HepG2 (cell line): Measurements from ENCODE around the gene ZBTB22. TPM values are rescaled to one million over a fixed set of nuclear protein-coding genes. Genes with fewer than 3 reads are reported as not detected.

Source experiments
- ATAC-seq: fragments of 200-7000 bp; cut with Tn5 transposase; 3 replicates; pipeline ENCODE4 v1.9.1; 2020; ENCODE audit warnings: mild to moderate bottlenecking, moderate library complexity
- BruUV-seq: library from RNA; stranded (reverse); fragments of 400-500 nt; replicated peaks from 2 replicates; lab custom pipeline; 2021; lab: Mats Ljungman, UMichigan
- CTCF ChIA-PET: fragments of 300-600 bp; formaldehyde crosslinking; extraction: SDS; loops from one replicate; lab custom pipeline; 2021; ENCODE audit warnings: low total read pairs, inconsistent platforms, low intra/inter-chr PET ratio; lab: Yijun Ruan, JAX
- POLR2A ChIA-PET: fragments of 350-600 bp; sonication (Branson Sonifier 250); formaldehyde crosslinking; loops from one replicate; lab custom pipeline; 2020; ENCODE audit warnings: antibody characterized with exemption, inconsistent platforms; lab: Yijun Ruan, JAX
- DNase-seq: peaks from one replicate; pipeline ENCODE4 v3.0.0-alpha.2; 2015; ENCODE audit warnings: low spot score
- FAIRE-seq: peaks from 3 replicates; lab custom pipeline; 2011; peaks lifted over from hg19 to GRCh38; lab: Jason Lieb, UNC
- H2AFZ ChIP-seq: one replicate; pipeline ENCODE4 v1.6.1; 2011; ENCODE audit warnings: low read length, inconsistent platforms
- H3K27ac ChIP-seq: fragments of 300-600 bp; 3 replicates; pipeline ENCODE4 v1.8.0; 2011; ENCODE audit warnings: mixed run types, mild to moderate bottlenecking, mixed read lengths, low read length, inconsistent platforms; ENCODE audit not compliant: insufficient read depth; ENCODE audit errors: extremely low read length
- H3K27me3 ChIP-seq, 2 experiments: fragments of 200-600 bp in 1 of 2; 2 replicates in 1 of 2; 3 replicates in 1 of 2; pipeline versions ENCODE4 v1.6.0 to v1.8.0; 2011; ENCODE audit warnings: low read length in 2 of 2, mild to moderate bottlenecking in 2 of 2, moderate library complexity in 2 of 2, inconsistent platforms in 1 of 2; ENCODE audit not compliant: insufficient read depth in 2 of 2, control insufficient read depth in 1 of 2
- H3K36me3 ChIP-seq, 2 experiments: fragments of 200-600 bp in 1 of 2; replicated peaks in 1 of 2; 2 replicates in 1 of 2; 3 replicates in 1 of 2; pipeline versions ENCODE4 v1.5.1 to v1.8.0; 2011; ENCODE audit warnings: low read length in 2 of 2, inconsistent platforms in 1 of 2; ENCODE audit not compliant: insufficient read depth in 2 of 2, control insufficient read depth in 1 of 2
- H3K4me1 ChIP-seq: 2 replicates; pipeline ENCODE4 v1.5.1; 2012; ENCODE audit warnings: low read length, inconsistent platforms; ENCODE audit not compliant: insufficient read depth
- H3K4me2 ChIP-seq: 2 replicates; pipeline ENCODE4 v1.6.0; 2011; ENCODE audit warnings: low read depth, low read length, inconsistent platforms
- H3K4me3 ChIP-seq, 3 experiments: fragments of 200-600 bp in 1 of 3; sonication (generic), shearing (Covaris generic) in 1 of 3; replicated peaks in 1 of 3; 2 replicates each; pipeline ENCODE4 v1.5.1; 2011 to 2016; ENCODE audit warnings: low read length in 3 of 3, inconsistent platforms in 2 of 3, low read depth in 2 of 3, mild to moderate bottlenecking in 2 of 3, control low read depth in 1 of 3, mixed read lengths in 1 of 3; ENCODE audit not compliant: insufficient read depth in 1 of 3
- H3K79me2 ChIP-seq: one replicate; pipeline ENCODE4 v1.6.1; 2011; ENCODE audit warnings: low read length, inconsistent platforms; ENCODE audit not compliant: insufficient read depth
- H3K9ac ChIP-seq: 2 replicates; pipeline ENCODE4 v1.6.0; 2011; ENCODE audit warnings: mild to moderate bottlenecking, low read depth, low read length, inconsistent platforms; ENCODE audit not compliant: insufficient read depth
- H3K9me3 ChIP-seq: 2 replicates; pipeline ENCODE4 v1.5.1; 2012; ENCODE audit warnings: mild to moderate bottlenecking, low read length
- H4K20me1 ChIP-seq: 2 replicates; pipeline ENCODE4 v1.6.0; 2011; ENCODE audit warnings: inconsistent platforms, mild to moderate bottlenecking, low read length, moderate library complexity; ENCODE audit not compliant: insufficient read depth
- AGO1 ChIP-seq: fragments of 200-400 bp; formaldehyde crosslinking; IDR thresholded peaks from 2 replicates; pipeline ENCODE4 v1.6.1; 2017; ENCODE audit warnings: mild to moderate bottlenecking, low read depth, low read length, moderate library complexity; ENCODE audit not compliant: poor library complexity, severe bottlenecking
- ATF1 ChIP-seq: IDR thresholded peaks from 2 replicates; pipeline ENCODE4 v1.6.1; 2016; ENCODE audit warnings: mild to moderate bottlenecking, control low read depth
- DRAP1 ChIP-seq: IDR thresholded peaks from 2 replicates; pipeline ENCODE4 v1.6.1; 2016; ENCODE audit warnings: missing genetic modification reagents, missing compliant biosample characterization
- FOXK2 ChIP-seq: fragments of 450-650 bp; IDR thresholded peaks from 2 replicates; pipeline ENCODE4 v1.6.1; 2016
- GATA4 ChIP-seq: sonication (generic); IDR thresholded peaks from 2 replicates; pipeline ENCODE4 v1.6.1; 2016; ENCODE audit warnings: antibody characterized with exemption, low read depth, borderline replicate concordance
- GATAD2A ChIP-seq: IDR thresholded peaks from 2 replicates; pipeline ENCODE4 v1.6.1; 2016
- HOXA5 ChIP-seq: sonication (generic); formaldehyde crosslinking; IDR thresholded peaks from 2 replicates; pipeline ENCODE4 v1.4.0; 2020; ENCODE audit warnings: missing genetic modification reagents
- ISX ChIP-seq: sonication (generic); formaldehyde crosslinking; conservative IDR thresholded peaks from 2 replicates; pipeline ENCODE4 v1.5.0; 2020; ENCODE audit warnings: missing genetic modification reagents
- SIN3B ChIP-seq: fragments of 150-350 bp; IDR thresholded peaks from 2 replicates; pipeline ENCODE4 v1.6.1; 2014; ENCODE audit warnings: low read length
- TARDBP ChIP-seq: sonication (generic); formaldehyde crosslinking; IDR thresholded peaks from 2 replicates; pipeline ENCODE4 v1.8.0; 2022; ENCODE audit warnings: mild to moderate bottlenecking, missing genetic modification reagents
- USF2 ChIP-seq, 2 experiments: sonication (generic) in 1 of 2; formaldehyde crosslinking in 1 of 2; IDR thresholded peaks; 2 replicates each; pipeline versions ENCODE4 v1.5.1 to v1.6.1; 2011 to 2020; ENCODE audit warnings: borderline replicate concordance in 1 of 2, low read depth in 1 of 2, low read length in 1 of 2, mild to moderate bottlenecking in 1 of 2, missing genetic modification reagents in 1 of 2, moderate library complexity in 1 of 2
- ZNF17 ChIP-seq: sonication (generic); formaldehyde crosslinking; IDR thresholded peaks from 2 replicates; pipeline ENCODE4 v1.5.0; 2020; ENCODE audit warnings: mild to moderate bottlenecking, missing genetic modification reagents
- ZNF18 ChIP-seq: sonication (generic); formaldehyde crosslinking; IDR thresholded peaks from 2 replicates; pipeline ENCODE4 v1.8.0; 2022; ENCODE audit warnings: mild to moderate bottlenecking, missing genetic modification reagents; ENCODE audit not compliant: insufficient replicate concordance
- ZNF3 ChIP-seq: IDR thresholded peaks from 2 replicates; pipeline ENCODE4 v1.7.0; 2017; ENCODE audit warnings: inconsistent platforms
- ZNF33A ChIP-seq: sonication (generic); formaldehyde crosslinking; IDR thresholded peaks from 2 replicates; pipeline ENCODE4 v1.5.1; 2020; ENCODE audit warnings: missing genetic modification reagents, mild to moderate bottlenecking, moderate library complexity, borderline replicate concordance
- ZNF383 ChIP-seq: sonication (generic); formaldehyde crosslinking; IDR thresholded peaks from 2 replicates; pipeline ENCODE4 v1.4.0; 2020; ENCODE audit warnings: missing genetic modification reagents, mild to moderate bottlenecking, borderline replicate concordance
- ZNF530 ChIP-seq: sonication (generic); formaldehyde crosslinking; IDR thresholded peaks from 2 replicates; pipeline ENCODE4 v1.5.0; 2020; ENCODE audit warnings: low read depth, mild to moderate bottlenecking, missing genetic modification reagents
- ZNF644 ChIP-seq: IDR thresholded peaks from 2 replicates; pipeline ENCODE4 v1.6.1; 2016; ENCODE audit warnings: low read depth
- WGBS: methylation state at CpG from one replicate; pipeline ENCODE4 v1.1.6; 2017; ENCODE audit warnings: low lambda C conversion rate; 5-methylcytosine and 5-hydroxymethylcytosine counted together
- in situ Hi-C: cut with HindIII; loops from 2 replicates; pipeline ENCODE4 v1.10.0; 2017; ENCODE audit warnings: low pct_unique_long_range_greater_than_20kb; ENCODE audit not compliant: extremely low pct_ligation_motif_present
- intact Hi-C: fragments of 100-400 bp; cut with micrococcal nuclease; formaldehyde crosslinking; loops from one replicate; pipeline ENCODE4 v1.10.0; 2022; ENCODE audit not compliant: unreplicated experiment
- polyA plus RNA-seq, 8 experiments: library from polyadenylated mRNA; depleted of rRNA in 3 of 8; stranded (reverse) in 7 of 8; unstranded in 1 of 8; fragments of >200 nt; fragmentation: Illumina TruSeq in 4 of 8; extraction: Trizol in 4 of 8; gene quantifications; 2 replicates each; pipeline versions ENCODE4 v1.2.1 to v1.2.3, GENCODE V29; 2011 to 2016; ENCODE audit warnings: low read depth in 4 of 8, missing spikeins in 1 of 8, mixed read lengths in 1 of 8; ENCODE audit not compliant: insufficient read depth in 1 of 8
- total RNA-seq, 5 experiments: library from RNA; depleted of rRNA; stranded (reverse); fragments of >200 nt; fragmentation: Illumina TruSeq; extraction: Trizol; gene quantifications; 2 replicates each; pipeline ENCODE4 v1.2.3, GENCODE V29; 2016; ENCODE audit warnings: low read depth in 1 of 5

Gene ZBTB22
- total and polyA plus RNA-seq, 2 of the 13 experiments (the other 11 are each of a cell fraction or from before 2014, with no cell fraction given), result 8.0 to 10.6 TPM

- Histone ChIP-seq H3K4me3 (peak overlapping the region; percentile 92 to 98 (median 98)), H3K27me3 (no peaks in the 10 kb centered on the region; a peak in 1 of 5 replicates), H4K20me1 (peaks cover 3% of the 10 kb centered on the region; the same call in 1 of the 2 replicates), H2AFZ (no peak overlapping the region), H3K4me2 (peak overlapping the region; percentile 94), H3K9me3 (no peaks in the 10 kb centered on the region), H3K27ac (peak overlapping the region; percentile 83), H3K36me3 (0 out of 5 replicates have a peak, but pooled peaks cover 0 to 2% of the 10 kb centered on the region in 2 experiments), H3K4me1 (peaks cover 24% of the 10 kb centered on the region), H3K79me2 (peaks cover 20% of the 10 kb centered on the region), H3K9ac (peak overlapping the region; percentile 92)
- peak; percentile 84 for DNase-seq
- peak; percentile 65 for ATAC-seq
- 7% methylated on average over 26 of the region's 29 CpGs for WGBS
- in situ Hi-C loops, result no loop called here
- intact Hi-C loops, result loop anchor here (1.0 to 5.0 kb wide), 2 partner anchors 32 to 40 kb away; partner anchors contain the start of genes RPS18 and VPS52
- ChIA-PET POLR2A (interaction anchor here (0.6 to 2.7 kb wide), 10 partner anchors 10 to 340 kb away, joined by 3 to 40 read pairs (median 9); partner anchors contain the start of genes CUTA, PFDN6, PHF1 and RGL2), CTCF (no interaction called here)
- no TSS peak for BruUV-seq
- FAIRE-seq, result peak; percentile 83
- no peak for TF ChIP-seq AGO1
- no peak for TF ChIP-seq FOXK2
- peak; percentile 63 for TF ChIP-seq USF2 (IDR thresholded peaks at IDR 0.05; ENCODE audit: low read depth, low read length)
- peak; percentile 76; the same call in 1 of the 2 replicates for TF ChIP-seq USF2 (CRISPR knock-in tag; IDR thresholded peaks at IDR 0.05; ENCODE audit: borderline replicate concordance)
- TF ChIP-seq ISX (CRISPR knock-in tag), result no peak
- TF ChIP-seq HOXA5, result peak; percentile 73
- no peak for TF ChIP-seq ATF1 (CRISPR knock-in tag)
- TF ChIP-seq ZNF383, result no peak
- no peak for TF ChIP-seq ZNF18 (CRISPR knock-in tag)
- no peak for TF ChIP-seq ZNF530 (CRISPR knock-in tag)
- peak; percentile 41; the same call in 1 of the 2 replicates for TF ChIP-seq DRAP1 (CRISPR knock-in tag)
- no peak for TF ChIP-seq ZNF17 (CRISPR knock-in tag)
- TF ChIP-seq SIN3B, result no peak
- no peak for TF ChIP-seq ZNF3 (CRISPR knock-in tag)
- TF ChIP-seq GATAD2A, result peak; percentile 67; the same call in 1 of the 2 replicates
- TF ChIP-seq GATA4, result no peak
- no peak for TF ChIP-seq ZNF644 (CRISPR knock-in tag)
- TF ChIP-seq TARDBP (CRISPR knock-in tag), result peak; percentile 70; the same call in 1 of the 2 replicates
- TF ChIP-seq ZNF33A (CRISPR knock-in tag), result no peak
Observed at GRCh38 chr6:33312361-33313104, 5.0 kb downstream of the ZBTB22 start.
